ENCODE results near the gene FAM168A.

FAM168A gene

DNA sequence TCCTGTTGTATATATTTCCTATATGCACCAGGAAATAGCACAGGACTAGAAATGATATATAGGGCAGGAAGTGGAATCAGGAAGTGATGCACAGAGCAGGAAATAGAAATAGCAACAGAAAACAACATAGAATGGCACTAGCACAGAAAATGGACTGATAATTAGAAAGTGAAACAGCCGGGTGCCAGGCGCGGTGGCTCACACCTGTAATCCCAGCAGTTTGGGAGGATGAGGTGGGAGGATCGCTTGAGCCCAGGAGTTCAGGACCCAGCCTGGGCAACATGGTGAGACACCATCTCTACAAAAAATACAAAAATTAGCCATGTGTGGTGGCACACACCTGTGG, 231.7 kb downstream of the FAM168A start:
- DNase-seq (ENCODE audit: low read depth): no peak

- no peak for DNase-seq (ENCODE audit: low read depth)
Measured at GRCh38 chr11:73365352-73366264, 232.3 kb downstream of the FAM168A start.

- DNase-seq (ENCODE audit: low read depth): no peak
Measured at GRCh38 chr11:73363147-73363546, 234.8 kb downstream of the FAM168A start.

- DNase-seq (ENCODE audit: low read depth): no peak
Measured at GRCh38 chr11:73361953-73362776, 235.7 kb downstream of the FAM168A start.

GRCh38 chr11:73360743-73361369, 237.1 kb downstream of the FAM168A start:
- DNase-seq (ENCODE audit: low read depth): no peak

GRCh38 chr11:73359930-73360742, 237.8 kb downstream of the FAM168A start:
- no peak for DNase-seq (ENCODE audit: low read depth)

DNA sequence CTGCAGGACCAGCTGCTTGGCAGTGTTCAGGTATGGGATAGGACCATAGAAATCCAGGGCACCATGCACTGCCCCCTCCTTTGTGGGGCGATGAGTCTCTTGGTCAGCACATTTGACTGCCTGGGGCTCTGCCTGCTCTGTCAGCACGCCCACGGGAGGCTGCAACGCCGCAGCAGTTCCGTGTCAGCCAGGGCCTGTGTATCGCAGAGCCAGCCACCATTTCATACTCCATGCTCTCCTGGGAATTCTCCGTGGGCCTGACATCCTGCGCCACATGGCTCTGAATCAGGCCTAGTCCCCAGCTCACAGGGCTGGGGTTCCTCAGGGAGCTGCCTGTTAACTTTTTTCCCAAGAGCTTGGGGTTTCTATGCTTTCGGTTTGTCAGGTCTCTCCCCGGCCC, 238.6 kb downstream of the FAM168A start:
- no peak for DNase-seq (ENCODE audit: low read depth)

- DNase-seq (ENCODE audit: low read depth): no peak
Measured at GRCh38 chr11:73358071-73358470, 239.8 kb downstream of the FAM168A start.

- no peak for DNase-seq (ENCODE audit: low read depth)
Measured at GRCh38 chr11:73356979-73357860, 240.7 kb downstream of the FAM168A start.

GRCh38 chr11:73355109-73355508, 242.8 kb downstream of the FAM168A start:
- DNase-seq (ENCODE audit: low read depth): no peak

DNA sequence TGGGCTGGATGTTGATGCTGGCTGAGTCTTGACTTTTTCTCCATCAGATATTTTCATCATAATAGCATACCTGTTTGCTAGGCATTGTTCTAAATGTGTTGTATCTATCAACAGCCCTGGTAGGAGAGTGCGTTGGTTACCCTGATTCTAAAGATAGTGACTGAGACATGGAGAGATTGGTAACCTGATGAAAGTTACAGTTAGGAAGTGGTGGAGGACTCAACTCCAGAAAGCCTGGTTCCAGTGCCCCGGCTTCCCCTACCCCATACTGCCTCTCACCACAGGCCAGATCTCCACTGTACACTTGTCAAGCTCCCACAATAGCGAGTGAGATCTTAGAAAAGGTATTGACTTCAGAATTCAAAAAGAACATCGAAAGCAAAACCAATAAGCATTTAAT, 244.5 kb downstream of the FAM168A start:
- no peak for DNase-seq (ENCODE audit: low read depth)

- peak; percentile 24 for DNase-seq (ENCODE audit: low read depth)
Measured at GRCh38 chr11:73350908-73351636, 246.8 kb downstream of the FAM168A start.

Data from stimulated activated CD8-positive, alpha-beta memory T cell treated with anti-CD3 and anti-CD28 coated beads, Interleukin-4, amount 100 ng/mL, for 24 hours (primary cell).